ENCODE measurements around the gene NLGN3. TPM values are rescaled to one million over a fixed set of nuclear protein-coding genes. Genes with fewer than 3 reads are reported as not detected.

Gene NLGN3
- total and polyA plus RNA-seq, 2 experiments from 2014 or later, result 6.4 to 10.2 TPM

- H3K36me3 ChIP-seq, result no peaks in the 10 kb centered on the region
- no peak overlapping the region for H3K4me3 ChIP-seq
Observed at GRCh38 chrX:71098302-71098701, 46.3 kb upstream of the NLGN3 start.

GRCh38 chrX:71098951-71099506 is 45.6 kb upstream of the NLGN3 start:
- peaks cover 19% of the 10 kb centered on the region for H3K4me1 ChIP-seq (ENCODE audit: low read depth)
- no peaks in the 10 kb centered on the region for H3K36me3 ChIP-seq
- H3K9me3 ChIP-seq (ENCODE audit: low read depth), result no peaks in the 10 kb centered on the region
- H3K27ac ChIP-seq, result no peak overlapping the region
- H3K4me3 ChIP-seq, result no peak overlapping the region
- DNase-seq (ENCODE audit: low read depth in 1 of 2, low spot score in 1 of 2), result no peak
- TF ChIP-seq CTCF (IDR thresholded peaks at IDR 0.05; ENCODE audit: low read depth, low read length), result no peak
- no peaks in the 10 kb centered on the region for H3K27me3 ChIP-seq

More at GRCh38 chrX:71098302-71098701, 46.3 kb upstream of the NLGN3 start:
- Histone ChIP-seq H3K4me1 (ENCODE audit: low read depth) (peaks cover 11% of the 10 kb centered on the region), H3K27me3 (no peaks in the 10 kb centered on the region), H3K9me3 (ENCODE audit: low read depth) (no peaks in the 10 kb centered on the region), H3K27ac (no peak overlapping the region)
- TF ChIP-seq CTCF (IDR thresholded peaks at IDR 0.05; ENCODE audit: low read depth, low read length), result peak; percentile 51
- DNase-seq (ENCODE audit: low read depth in 1 of 2, low spot score in 1 of 2), result peak; percentile 56 to 65

DNA sequence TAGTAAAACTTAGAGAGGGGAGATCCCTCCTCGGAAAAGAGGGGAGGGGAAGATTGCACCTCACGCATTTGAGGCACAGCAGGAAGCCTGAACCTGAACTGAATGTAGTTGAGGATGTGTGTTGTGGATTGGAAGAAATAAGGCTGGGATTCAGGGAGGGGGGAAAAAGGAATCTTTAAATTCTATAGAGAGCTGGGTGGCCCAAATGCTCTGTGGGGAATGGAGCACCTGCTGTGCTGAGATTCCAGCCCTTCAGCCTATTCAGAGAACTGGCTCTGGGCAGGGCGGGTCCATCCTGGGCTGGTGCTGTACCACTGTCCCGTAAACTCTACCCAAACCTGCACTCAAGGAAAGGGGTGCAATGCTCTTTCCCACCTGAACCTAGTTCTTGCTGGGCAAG is 44.9 kb upstream of the NLGN3 start:
- no peak for DNase-seq (ENCODE audit: low read depth in 1 of 2, low spot score in 1 of 2)
- Histone ChIP-seq H3K27me3 (no peaks in the 10 kb centered on the region), H3K36me3 (no peaks in the 10 kb centered on the region), H3K9me3 (ENCODE audit: low read depth) (no peaks in the 10 kb centered on the region), H3K4me3 (no peak overlapping the region), H3K27ac (no peak overlapping the region), H3K4me1 (ENCODE audit: low read depth) (peaks cover 24% of the 10 kb centered on the region)
- no peak for TF ChIP-seq CTCF (IDR thresholded peaks at IDR 0.05; ENCODE audit: low read depth, low read length)

DNA sequence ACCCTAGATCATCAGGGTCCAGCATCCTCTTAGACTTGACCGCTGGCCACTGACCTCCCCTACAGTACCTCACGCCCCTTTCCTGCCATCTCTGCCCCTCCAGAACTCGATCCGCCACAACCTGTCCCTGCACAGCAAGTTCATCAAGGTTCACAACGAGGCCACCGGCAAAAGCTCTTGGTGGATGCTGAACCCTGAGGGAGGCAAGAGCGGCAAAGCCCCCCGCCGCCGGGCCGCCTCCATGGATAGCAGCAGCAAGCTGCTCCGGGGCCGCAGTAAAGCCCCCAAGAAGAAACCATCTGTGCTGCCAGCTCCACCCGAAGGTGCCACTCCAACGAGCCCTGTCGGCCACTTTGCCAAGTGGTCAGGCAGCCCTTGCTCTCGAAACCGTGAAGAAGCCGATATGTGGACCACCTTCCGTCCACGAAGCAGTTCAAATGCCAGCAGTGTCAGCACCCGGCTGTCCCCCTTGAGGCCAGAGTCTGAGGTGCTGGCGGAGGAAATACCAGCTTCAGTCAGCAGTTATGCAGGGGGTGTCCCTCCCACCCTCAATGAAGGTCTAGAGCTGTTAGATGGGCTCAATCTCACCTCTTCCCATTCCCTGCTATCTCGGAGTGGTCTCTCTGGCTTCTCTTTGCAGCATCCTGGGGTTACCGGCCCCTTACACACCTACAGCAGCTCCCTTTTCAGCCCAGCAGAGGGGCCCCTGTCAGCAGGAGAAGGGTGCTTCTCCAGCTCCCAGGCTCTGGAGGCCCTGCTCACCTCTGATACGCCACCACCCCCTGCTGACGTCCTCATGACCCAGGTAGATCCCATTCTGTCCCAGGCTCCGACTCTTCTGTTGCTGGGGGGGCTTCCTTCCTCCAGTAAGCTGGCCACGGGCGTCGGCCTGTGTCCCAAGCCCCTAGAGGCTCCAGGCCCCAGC is 43.8 kb upstream of the NLGN3 start:
- Histone ChIP-seq H3K36me3 (no peaks in the 10 kb centered on the region), H3K9me3 (ENCODE audit: low read depth) (no peaks in the 10 kb centered on the region), H3K4me1 (ENCODE audit: low read depth) (peaks cover 24% of the 10 kb centered on the region), H3K4me3 (no peak overlapping the region), H3K27me3 (no peaks in the 10 kb centered on the region), H3K27ac (no peak overlapping the region)
- no peak for DNase-seq (ENCODE audit: low read depth in 1 of 2, low spot score in 1 of 2)
- no peak for TF ChIP-seq CTCF (IDR thresholded peaks at IDR 0.05; ENCODE audit: low read depth, low read length)

DNA sequence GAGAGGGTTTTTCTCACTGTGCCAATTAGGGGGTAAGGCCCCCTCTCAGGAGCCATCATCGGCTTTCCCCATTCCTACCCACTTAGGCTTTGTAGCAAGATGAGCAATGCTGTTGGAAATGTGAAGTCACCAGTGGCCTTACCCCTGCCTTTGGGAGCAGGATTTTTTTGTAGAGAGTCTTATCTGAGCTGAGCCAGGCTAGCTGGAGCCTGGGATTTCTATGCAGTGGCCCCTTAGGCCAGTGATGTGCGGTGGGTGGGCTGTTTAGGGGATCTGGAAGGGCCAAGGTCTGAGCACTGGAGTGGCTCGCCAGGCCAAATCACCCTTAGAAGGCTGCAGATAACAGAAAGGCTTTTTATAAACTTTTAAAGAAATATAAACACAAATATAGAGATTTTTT is 42.3 kb upstream of the NLGN3 start:
- Histone ChIP-seq H3K9me3 (ENCODE audit: low read depth) (no peaks in the 10 kb centered on the region), H3K4me1 (ENCODE audit: low read depth) (peaks cover 25% of the 10 kb centered on the region), H3K27ac (peak overlapping the region; percentile 91), H3K36me3 (no peaks in the 10 kb centered on the region), H3K27me3 (no peaks in the 10 kb centered on the region), H3K4me3 (no peak overlapping the region)
- TF ChIP-seq CTCF (IDR thresholded peaks at IDR 0.05; ENCODE audit: low read depth, low read length), result no peak
- DNase-seq (ENCODE audit: low read depth in 1 of 2, low spot score in 1 of 2), result no peak
